ENCODE data around the gene KRAS.

Gene KRAS

DNA sequence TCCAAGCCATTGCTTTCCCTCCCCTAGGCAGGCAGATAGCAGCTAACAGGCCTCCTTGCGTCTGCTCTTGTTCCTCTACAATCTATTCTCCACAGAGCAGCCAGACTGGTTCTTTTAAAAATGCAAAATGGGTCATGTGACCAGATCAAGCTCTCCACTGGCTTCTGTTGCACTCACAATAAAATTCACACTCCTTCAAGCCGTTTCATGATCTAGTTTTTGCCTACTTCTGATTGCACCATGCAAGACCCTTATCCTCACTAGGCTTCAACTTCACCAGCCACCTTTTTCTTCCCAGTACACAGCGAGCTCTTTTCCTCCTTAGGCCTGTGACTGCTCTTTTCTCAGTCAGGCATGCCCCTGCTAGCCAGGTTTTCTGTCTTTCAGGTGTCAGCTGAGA, 6.1 kb upstream of the KRAS start:
- no peak for ATAC-seq

GRCh38 chr12:25256005-25256404, 5.3 kb upstream of the KRAS start:
- TF ChIP-seq ZC3H10 (CRISPR knock-in tag; IDR thresholded peaks at IDR 0.05) (no peak), ZNF565 (CRISPR knock-in tag; conservative IDR thresholded peaks at IDR 0.05; ENCODE audit: low read depth) (no peak), ZNF70 (CRISPR knock-in tag; IDR thresholded peaks at IDR 0.05) (no peak), BACH2 (CRISPR knock-in tag; IDR thresholded peaks at IDR 0.05; ENCODE audit: borderline replicate concordance) (no peak), RARB (CRISPR knock-in tag; IDR thresholded peaks at IDR 0.05) (no peak), PATZ1 (CRISPR knock-in tag; IDR thresholded peaks at IDR 0.05; ENCODE audit: borderline replicate concordance) (no peak), TCF4 (CRISPR knock-in tag; IDR thresholded peaks at IDR 0.05; ENCODE audit: borderline replicate concordance) (no peak), GLIS3 (CRISPR knock-in tag; IDR thresholded peaks at IDR 0.05) (no peak), ZNF8 (CRISPR knock-in tag; IDR thresholded peaks at IDR 0.05) (no peak), ISL1 (CRISPR knock-in tag; IDR thresholded peaks at IDR 0.05) (no peak)
- TF ChIP-seq, protein P1, sequence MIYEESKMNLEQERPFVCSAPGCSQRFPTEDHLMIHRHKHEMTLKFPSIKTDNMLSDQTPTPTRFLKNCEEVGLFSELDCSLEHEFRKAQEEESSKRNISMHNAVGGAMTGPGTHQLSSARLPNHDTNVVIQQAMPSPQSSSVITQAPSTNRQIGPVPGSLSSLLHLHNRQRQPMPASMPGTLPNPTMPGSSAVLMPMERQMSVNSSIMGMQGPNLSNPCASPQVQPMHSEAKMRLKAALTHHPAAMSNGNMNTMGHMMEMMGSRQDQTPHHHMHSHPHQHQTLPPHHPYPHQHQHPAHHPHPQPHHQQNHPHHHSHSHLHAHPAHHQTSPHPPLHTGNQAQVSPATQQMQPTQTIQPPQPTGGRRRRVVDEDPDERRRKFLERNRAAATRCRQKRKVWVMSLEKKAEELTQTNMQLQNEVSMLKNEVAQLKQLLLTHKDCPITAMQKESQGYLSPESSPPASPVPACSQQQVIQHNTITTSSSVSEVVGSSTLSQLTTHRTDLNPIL (CRISPR knock-in tag; IDR thresholded peaks at IDR 0.05; ENCODE audit: low read depth): no peak
- TF ChIP-seq, protein P2, sequence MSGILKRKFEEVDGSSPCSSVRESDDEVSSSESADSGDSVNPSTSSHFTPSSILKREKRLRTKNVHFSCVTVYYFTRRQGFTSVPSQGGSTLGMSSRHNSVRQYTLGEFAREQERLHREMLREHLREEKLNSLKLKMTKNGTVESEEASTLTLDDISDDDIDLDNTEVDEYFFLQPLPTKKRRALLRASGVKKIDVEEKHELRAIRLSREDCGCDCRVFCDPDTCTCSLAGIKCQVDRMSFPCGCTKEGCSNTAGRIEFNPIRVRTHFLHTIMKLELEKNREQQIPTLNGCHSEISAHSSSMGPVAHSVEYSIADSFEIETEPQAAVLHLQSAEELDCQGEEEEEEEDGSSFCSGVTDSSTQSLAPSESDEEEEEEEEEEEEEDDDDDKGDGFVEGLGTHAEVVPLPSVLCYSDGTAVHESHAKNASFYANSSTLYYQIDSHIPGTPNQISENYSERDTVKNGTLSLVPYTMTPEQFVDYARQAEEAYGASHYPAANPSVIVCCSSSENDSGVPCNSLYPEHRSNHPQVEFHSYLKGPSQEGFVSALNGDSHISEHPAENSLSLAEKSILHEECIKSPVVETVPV (CRISPR knock-in tag; IDR thresholded peaks at IDR 0.05): no peak
- no peak for ATAC-seq

More for the DNA sequence above, 6.1 kb upstream of the KRAS start:
- TF ChIP-seq ZFP30 (CRISPR knock-in tag; IDR thresholded peaks at IDR 0.05): no peak
- no peak for TF ChIP-seq SNAI2 (CRISPR knock-in tag; IDR thresholded peaks at IDR 0.05)
- no peak for TF ChIP-seq TCF4 (CRISPR knock-in tag; IDR thresholded peaks at IDR 0.05; ENCODE audit: borderline replicate concordance)
- no peak for TF ChIP-seq ARNTL (CRISPR knock-in tag; IDR thresholded peaks at IDR 0.05; ENCODE audit: borderline replicate concordance, low read depth)
- no peak for TF ChIP-seq PPARA (CRISPR knock-in tag; IDR thresholded peaks at IDR 0.05; ENCODE audit: borderline replicate concordance)
- no peak for TF ChIP-seq ZC3H10 (CRISPR knock-in tag; IDR thresholded peaks at IDR 0.05)
- no peak for TF ChIP-seq GLIS3 (CRISPR knock-in tag; IDR thresholded peaks at IDR 0.05)
- no peak for TF ChIP-seq ESRRG (CRISPR knock-in tag; IDR thresholded peaks at IDR 0.05)
- TF ChIP-seq, protein P2 (CRISPR knock-in tag; IDR thresholded peaks at IDR 0.05): no peak
- TF ChIP-seq ZNF70 (CRISPR knock-in tag; IDR thresholded peaks at IDR 0.05): no peak
- no peak for TF ChIP-seq BACH2 (CRISPR knock-in tag; IDR thresholded peaks at IDR 0.05; ENCODE audit: borderline replicate concordance)
- no peak for TF ChIP-seq POU6F1 (CRISPR knock-in tag; IDR thresholded peaks at IDR 0.05; ENCODE audit: borderline replicate concordance, low read depth)
- TF ChIP-seq, protein P3, sequence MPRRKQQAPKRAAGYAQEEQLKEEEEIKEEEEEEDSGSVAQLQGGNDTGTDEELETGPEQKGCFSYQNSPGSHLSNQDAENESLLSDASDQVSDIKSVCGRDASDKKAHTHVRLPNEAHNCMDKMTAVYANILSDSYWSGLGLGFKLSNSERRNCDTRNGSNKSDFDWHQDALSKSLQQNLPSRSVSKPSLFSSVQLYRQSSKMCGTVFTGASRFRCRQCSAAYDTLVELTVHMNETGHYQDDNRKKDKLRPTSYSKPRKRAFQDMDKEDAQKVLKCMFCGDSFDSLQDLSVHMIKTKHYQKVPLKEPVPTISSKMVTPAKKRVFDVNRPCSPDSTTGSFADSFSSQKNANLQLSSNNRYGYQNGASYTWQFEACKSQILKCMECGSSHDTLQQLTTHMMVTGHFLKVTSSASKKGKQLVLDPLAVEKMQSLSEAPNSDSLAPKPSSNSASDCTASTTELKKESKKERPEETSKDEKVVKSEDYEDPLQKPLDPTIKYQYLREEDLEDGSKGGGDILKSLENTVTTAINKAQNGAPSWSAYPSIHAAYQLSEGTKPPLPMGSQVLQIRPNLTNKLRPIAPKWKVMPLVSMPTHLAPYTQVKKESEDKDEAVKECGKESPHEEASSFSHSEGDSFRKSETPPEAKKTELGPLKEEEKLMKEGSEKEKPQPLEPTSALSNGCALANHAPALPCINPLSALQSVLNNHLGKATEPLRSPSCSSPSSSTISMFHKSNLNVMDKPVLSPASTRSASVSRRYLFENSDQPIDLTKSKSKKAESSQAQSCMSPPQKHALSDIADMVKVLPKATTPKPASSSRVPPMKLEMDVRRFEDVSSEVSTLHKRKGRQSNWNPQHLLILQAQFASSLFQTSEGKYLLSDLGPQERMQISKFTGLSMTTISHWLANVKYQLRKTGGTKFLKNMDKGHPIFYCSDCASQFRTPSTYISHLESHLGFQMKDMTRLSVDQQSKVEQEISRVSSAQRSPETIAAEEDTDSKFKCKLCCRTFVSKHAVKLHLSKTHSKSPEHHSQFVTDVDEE (CRISPR knock-in tag; IDR thresholded peaks at IDR 0.05): no peak
- no peak for TF ChIP-seq ZNF8 (CRISPR knock-in tag; IDR thresholded peaks at IDR 0.05)
- no peak for TF ChIP-seq TOX (CRISPR knock-in tag; IDR thresholded peaks at IDR 0.05; ENCODE audit: borderline replicate concordance)

All from SK-N-SH treated with all-trans-retinoic acid at 6 μM for 48 hours (cell line).